IMR-90 (cell line): ENCODE measurements around the gene NPRL2.

Experiments
- FOS ChIP-seq: fragments of 150-350 bp; IDR thresholded peaks from 2 replicates; pipeline ENCODE4 v1.6.1; 2016; ENCODE audit warnings: low read depth, low read length
- MAFK ChIP-seq: IDR thresholded peaks from 2 replicates; pipeline ENCODE4 v1.6.1; 2012; ENCODE audit warnings: low read depth, low read length, improper control_type of control experiment
- RFX5 ChIP-seq: IDR thresholded peaks from 2 replicates; pipeline ENCODE4 v1.8.0; 2012; ENCODE audit warnings: low read depth, mild to moderate bottlenecking, low read length, moderate library complexity
- TF ChIP-seq, protein P1 (sequence below): conservative IDR thresholded peaks from 2 replicates; pipeline ENCODE4 v1.5.1; 2012; ENCODE audit warnings: mild to moderate bottlenecking, low read depth, low read length, improper control_type of control experiment

DNA sequence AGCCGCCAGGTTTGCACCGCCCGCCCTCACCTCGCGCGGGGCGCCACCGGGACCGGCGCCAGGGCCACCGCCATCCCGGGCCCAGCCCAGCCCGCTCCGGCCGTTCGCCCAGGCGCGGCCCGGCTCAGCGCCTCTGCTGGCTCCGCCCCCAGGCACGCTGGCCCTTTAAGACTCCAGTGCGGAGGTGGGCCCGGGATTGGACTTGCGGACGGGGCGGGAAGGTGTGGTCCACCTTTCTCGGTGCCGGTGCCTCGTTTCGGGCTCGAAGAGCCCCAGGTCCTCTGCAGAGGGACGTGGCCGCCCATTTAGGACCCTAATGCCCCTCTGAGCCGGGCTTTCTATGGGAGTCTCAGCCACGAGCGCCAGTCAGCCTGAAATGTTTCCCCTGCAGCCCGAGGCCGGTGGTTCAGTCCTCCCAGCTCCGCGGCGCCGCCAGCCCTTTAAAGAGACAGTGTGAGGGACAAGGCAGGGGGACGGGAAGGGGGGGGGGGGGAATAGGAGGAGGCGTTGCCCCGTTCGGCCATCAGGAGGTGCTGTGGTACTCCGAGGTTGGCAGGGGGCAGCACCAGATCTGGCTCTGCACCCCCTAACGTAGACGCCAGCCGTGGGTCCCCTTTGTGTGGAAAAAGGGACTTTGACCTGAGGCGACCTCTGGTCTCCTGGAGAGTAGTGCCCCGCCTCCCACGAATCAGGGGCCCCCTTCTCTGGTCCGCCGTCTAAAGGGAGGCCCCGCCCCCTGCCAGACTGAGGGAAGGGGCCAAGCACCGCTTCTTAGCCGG lies 29.1 kb downstream of the NPRL2 start:
- TF ChIP-seq, protein P1, sequence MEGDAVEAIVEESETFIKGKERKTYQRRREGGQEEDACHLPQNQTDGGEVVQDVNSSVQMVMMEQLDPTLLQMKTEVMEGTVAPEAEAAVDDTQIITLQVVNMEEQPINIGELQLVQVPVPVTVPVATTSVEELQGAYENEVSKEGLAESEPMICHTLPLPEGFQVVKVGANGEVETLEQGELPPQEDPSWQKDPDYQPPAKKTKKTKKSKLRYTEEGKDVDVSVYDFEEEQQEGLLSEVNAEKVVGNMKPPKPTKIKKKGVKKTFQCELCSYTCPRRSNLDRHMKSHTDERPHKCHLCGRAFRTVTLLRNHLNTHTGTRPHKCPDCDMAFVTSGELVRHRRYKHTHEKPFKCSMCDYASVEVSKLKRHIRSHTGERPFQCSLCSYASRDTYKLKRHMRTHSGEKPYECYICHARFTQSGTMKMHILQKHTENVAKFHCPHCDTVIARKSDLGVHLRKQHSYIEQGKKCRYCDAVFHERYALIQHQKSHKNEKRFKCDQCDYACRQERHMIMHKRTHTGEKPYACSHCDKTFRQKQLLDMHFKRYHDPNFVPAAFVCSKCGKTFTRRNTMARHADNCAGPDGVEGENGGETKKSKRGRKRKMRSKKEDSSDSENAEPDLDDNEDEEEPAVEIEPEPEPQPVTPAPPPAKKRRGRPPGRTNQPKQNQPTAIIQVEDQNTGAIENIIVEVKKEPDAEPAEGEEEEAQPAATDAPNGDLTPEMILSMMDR: peak; percentile 42
- TF ChIP-seq FOS: no peak
- no peak for TF ChIP-seq MAFK
- TF ChIP-seq RFX5: no peak
